Ecto neural progenitor cell (in vitro differentiated cells): Measurements from ENCODE around the gene C1GALT1.
A peak's percentile ranks its signal among the peaks of the same experiment; 100 is the strongest.
"Not testable (repeated sequence)": the region's sequence is repeated elsewhere in the genome, so short reads cannot be mapped to it uniquely, and the experiment has no call there.

Experiments used
- DNase-seq: peaks from one replicate; pipeline ENCODE4 v3.0.0-alpha.2; 2018; ENCODE audit warnings: low spot score

C1GALT1 gene

DNA sequence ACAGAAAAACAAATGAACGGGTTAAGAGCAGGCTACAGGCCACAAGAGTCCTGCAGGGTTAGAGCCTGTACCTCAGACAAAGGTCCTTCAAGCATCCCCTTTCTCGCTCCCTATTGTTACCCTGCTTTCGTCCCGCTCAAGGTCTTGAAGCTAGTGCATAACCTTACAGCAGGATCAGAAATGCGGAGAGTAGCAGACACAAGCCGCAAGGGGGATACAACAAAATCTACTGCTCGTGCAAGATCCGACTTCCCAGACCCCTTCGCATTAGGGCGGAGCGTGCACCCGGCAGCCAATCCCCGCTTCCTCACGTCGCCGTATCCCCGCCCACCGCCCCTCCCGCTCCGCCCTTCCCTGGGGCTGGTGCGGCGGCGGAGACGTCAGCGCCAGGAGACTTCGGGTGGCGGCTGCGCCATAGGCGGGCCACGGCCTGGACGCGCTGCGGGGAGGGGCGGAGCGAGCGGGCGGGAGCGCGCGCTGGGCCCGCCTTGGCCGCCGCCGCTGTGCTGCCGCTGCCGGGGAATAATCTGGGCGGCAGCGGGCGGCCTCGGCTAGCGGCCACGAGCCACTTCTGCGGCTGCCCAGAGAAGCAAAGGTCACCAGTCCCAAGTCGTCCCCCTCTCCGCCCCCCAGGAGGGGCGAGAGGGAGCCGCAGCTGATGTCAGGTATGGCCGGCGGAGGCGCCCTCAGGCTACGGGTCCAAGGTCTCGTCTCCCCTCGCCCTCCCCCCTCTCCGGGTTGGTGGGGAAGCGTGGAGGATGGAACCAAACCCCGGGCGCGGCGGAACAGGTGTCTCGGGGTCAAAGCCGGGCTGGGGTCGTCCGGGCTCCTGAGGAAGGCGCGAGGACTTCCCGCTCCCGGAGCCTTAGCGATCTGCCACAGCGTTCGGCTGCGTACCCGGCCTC, at the start of gene C1GALT1:
C1GALT1 (plus strand) TSS at position 389 of the 905 bp plus-strand sequence. CDS start 51,776 bp downstream, outside the sequence.
- DNase-seq, result peak; percentile 96

- no peak for DNase-seq
Observed at GRCh38 chr7:7134046-7134445, 48.3 kb upstream of the C1GALT1 start.

GRCh38 chr7:7135074-7135473, 47.3 kb upstream of the C1GALT1 start:
- DNase-seq, result no peak

GRCh38 chr7:7135924-7136323, 46.4 kb upstream of the C1GALT1 start:
- not testable (repeated sequence) for DNase-seq

DNA sequence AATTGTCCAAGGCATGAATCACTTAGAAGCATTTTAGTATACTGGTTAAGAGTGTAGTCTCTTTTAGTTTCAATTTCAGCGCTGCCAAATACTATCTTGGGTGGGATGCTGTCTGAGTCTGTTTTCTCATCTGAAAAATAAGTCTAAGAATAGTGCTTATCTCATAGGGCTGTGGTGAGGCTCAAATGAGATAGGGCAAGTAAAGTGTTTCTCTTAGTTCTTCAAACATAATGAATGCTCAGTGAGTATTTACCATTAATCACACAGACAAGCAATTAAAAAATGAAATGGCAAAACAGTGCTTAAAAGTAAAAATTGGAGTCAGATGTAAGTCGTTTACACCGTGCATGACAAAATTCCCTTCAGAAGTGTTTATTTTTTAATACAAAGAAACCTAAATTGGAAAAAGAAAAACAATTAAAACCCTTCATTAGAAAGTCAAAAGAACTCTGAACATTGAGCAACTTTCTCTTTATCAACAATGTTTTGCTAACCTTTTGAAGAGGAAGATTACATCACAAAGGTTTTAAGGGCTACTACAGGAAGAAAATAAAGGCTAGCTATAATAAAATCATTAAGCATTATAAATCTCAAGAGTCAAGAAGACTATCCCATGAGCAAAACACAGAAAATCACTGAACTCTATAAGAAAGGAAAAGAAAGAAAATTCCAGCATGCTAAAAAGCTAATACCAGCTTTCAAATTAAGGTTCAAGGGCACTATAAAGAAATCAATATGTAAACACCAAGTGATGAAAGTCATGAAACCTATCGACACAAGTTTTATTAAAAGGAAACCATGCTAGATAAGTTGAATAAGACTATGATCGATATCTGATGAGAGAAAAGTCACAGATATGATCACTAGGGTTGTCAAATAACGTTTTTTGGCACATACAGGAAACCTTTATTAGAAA, 45.6 kb upstream of the C1GALT1 start:
- DNase-seq, result no peak

DNA sequence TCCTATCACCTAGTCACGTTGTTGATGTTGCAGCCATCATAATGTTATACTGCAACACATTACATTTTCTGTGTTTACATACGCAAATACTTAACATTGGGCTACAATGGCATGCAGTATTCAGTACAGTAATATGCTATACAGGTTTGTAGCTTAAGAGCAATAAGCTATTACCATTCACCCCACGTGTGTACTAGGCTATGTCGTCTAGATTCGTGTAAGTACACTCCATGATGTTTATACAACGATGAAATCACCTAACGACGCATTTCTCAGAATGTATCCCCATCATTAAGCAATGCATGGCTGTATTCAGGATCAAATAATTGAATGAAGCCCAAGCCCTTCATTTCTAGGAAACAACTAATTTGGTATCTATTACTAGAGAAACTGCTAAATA, 43.4 kb upstream of the C1GALT1 start:
- no peak for DNase-seq

DNA sequence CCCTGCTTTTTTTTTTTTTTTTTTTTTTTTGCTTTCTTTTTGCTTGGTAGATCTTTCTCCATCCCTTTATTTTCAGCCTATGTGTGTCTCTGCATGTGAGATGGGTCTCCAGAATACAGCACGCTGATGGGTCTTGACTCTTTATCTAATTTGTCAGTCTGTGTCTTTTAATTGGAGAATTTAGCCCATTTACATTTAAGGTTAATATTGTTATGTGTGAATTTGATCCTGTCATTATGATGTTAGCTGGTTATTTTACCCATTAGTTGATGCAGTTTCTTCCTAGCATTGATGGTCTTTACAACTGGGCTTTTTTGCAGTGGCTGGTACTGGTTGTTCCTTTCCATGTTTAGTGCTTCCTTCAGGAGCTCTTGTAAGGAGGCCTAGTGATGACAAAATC, 38.9 kb upstream of the C1GALT1 start:
- not testable (repeated sequence) for DNase-seq

DNA sequence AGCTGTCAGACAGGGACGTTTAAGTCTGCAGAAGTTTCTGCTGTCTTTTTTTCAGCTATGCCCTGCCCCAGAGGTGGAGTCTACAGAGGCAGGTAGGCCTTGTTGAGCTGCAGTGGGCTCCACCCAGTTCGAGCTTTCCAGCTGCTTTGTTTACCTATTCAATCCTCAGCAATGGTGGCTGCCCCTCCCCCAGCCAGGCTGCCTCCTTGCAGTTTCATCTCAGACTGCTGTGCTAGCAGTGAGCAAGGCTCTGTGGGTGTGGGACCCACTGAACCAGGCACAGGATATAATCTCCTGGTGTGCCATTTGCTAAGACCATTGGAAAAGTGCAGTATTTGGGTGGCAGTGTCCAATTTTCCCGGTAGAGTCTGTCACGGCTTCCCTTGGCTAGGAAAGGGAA, 37.2 kb upstream of the C1GALT1 start:
- DNase-seq, result not testable (repeated sequence)

GRCh38 chr7:7146837-7147236, 35.5 kb upstream of the C1GALT1 start:
- DNase-seq, result no peak

- DNase-seq, result no peak
Observed at GRCh38 chr7:7148798-7149481, 33.4 kb upstream of the C1GALT1 start.

DNA sequence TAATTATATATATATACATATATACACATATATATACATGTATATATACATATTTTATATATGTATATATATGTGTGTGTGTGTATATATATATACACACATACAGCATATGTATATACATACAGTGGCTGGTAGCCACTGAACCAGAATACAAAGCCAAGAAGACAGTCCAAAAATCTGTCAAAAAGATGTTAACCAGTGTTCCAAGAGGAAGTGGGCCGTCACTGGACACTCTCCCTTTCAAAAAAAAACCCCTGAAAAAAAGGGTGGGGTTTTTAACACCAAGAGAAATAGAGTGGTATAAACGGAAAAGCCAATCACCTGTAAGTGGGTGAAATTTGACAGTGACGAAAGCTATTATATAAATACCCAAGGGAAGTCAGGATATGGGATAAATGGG, 31.1 kb upstream of the C1GALT1 start:
- no peak for DNase-seq

DNA sequence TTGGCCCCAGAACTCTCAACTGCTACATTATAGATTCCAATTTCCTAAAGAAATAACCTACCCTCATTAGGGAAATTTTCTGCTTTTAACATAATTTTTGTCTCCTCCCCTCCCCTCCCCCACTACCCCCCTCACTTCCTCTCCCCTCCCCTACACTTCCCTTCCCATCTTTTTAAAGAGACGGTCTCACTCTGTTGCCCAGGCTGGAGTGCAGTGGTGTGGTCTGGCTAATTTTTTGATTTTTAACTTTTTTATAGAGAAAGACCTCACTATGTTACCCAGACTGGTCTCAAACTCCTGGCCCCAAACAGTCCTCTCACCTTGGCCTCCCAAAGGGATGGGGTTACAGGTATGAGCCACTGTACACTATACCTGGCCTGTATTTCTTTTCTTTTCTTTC, 30.5 kb upstream of the C1GALT1 start:
- DNase-seq, result no peak

DNA sequence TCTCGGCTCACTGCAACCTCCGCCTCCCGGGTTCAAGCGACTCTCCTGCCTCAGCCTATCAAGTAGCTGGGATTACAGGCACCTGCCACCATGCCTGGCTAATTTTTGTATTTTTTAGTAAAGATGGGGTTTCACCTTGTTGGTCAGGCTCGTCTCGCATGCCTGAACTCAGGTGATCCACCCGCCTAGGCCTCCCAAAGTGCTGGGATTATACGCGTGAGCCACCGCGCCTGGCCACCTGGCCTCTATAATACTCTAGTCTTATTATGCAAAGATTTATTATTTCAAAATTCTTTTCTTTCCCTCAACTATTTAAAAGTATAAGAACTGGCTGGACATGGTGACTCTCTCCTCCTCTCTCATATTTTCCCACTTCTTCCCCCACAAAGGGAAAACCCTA, 30.0 kb upstream of the C1GALT1 start:
- DNase-seq, result no peak

- DNase-seq, result not testable (repeated sequence)
Observed at GRCh38 chr7:7154355-7154754, 28.0 kb upstream of the C1GALT1 start.

DNA sequence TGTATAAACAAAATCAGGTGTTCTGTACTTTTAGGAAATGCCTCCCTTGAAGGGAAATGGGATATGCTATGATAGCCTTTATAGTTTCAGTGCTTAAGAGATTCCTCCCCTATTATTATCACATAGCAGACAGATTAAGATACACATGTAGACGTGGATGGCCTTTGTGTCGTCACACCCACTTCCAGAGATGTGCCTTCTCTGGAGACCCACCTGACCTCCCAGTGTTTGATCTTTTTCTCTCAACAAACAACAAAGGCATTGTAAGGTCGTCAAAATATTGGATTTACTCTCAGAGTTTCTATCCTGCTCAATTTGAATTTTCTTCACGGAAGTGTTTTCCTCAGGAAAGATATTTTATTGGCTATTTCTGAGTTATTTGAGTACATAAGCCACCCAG, 25.7 kb upstream of the C1GALT1 start:
- no peak for DNase-seq

GRCh38 chr7:7157177-7157886, 25.0 kb upstream of the C1GALT1 start:
- DNase-seq, result no peak

DNA sequence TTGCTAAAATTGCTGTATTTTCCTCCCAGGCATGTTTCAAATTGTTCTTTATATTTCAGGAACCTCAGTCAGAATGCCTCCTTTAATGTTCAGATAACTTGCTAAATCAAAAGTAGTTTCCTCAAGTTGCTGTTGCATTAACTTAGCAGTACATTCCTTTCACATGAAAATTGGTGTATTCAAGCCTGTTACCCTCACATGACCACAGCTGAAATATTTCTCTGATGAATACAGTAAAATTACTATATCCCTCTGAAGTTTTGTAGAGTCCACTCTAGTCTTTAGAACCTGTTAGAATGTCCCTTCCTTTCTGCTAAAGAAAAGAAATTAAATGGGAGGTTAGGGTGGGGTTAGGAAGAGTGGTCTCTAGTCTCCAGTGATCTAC, 24.5 kb upstream of the C1GALT1 start:
- DNase-seq, result no peak

GRCh38 chr7:7159063-7159658, 23.2 kb upstream of the C1GALT1 start:
- DNase-seq, result no peak

GRCh38 chr7:7164591-7164990, 17.8 kb upstream of the C1GALT1 start:
- DNase-seq, result no peak

DNA sequence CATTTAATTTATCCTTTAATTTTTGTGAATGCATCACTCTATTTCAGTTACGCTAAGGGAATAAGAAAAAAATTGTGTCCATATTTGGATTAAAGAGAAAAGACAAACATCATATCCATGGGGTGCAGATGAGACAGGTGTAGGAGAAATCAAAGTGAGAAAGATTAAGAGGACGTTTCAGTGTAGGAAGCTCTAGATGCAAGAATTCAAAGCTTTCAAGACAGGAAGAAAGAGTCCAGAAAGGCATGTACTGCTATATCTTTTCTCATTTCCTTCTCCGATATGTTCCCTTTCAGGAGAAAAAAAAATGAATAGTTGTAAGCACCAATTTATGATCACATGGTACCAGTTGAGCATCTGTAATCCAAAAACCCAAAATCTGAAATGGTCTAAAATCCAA, 17.0 kb upstream of the C1GALT1 start:
- no peak for DNase-seq

- no peak for DNase-seq
Observed at GRCh38 chr7:7166318-7166717, 16.0 kb upstream of the C1GALT1 start.
